ENCODE data around the gene ASB2. TPM values are rescaled to one million over a fixed set of nuclear protein-coding genes. Genes with fewer than 3 reads are reported as not detected.

The ASB2 gene
- total RNA-seq, 1 experiment from 2014 or later: not detected

DNA sequence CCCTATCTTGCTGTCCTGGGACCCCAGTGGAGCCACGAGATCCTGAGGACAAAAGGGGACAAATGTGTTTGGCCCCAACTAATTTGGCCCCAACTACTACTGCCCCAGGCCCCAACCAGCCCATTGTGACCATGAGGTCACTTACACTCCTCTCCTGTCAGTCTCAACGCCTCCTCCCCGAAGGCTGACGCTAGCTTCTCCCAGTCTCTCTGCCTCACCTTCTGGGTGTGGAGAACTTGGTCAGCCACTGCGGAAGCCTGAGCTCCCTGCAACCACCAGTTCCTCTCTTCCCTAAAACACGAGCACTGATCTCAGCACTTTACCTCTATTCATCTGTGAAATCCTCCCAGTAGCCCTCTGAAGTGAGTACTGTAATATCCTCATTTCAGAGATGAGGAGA, 35.9 kb downstream of the ASB2 start:
- BruUV-seq (replicated peaks): no TSS peak
- Histone ChIP-seq H3K79me2 (ENCODE audit: low read depth) (no peaks in the 10 kb centered on the region), H3K4me3 (no peak overlapping the region), H3K27ac (peak overlapping the region; percentile 99), H3K4me1 (replicated peaks; ENCODE audit: insufficient read depth) (peaks cover 39% of the 10 kb centered on the region), H4K20me1 (ENCODE audit: insufficient read depth) (no peaks in the 10 kb centered on the region), H3K9me3 (ENCODE audit: insufficient read depth, low read depth) (no peaks in the 10 kb centered on the region), H3F3A (ENCODE audit: insufficient read depth, low read depth) (peaks cover 24% of the 10 kb centered on the region), H3K36me3 (ENCODE audit: low read depth) (no peaks in the 10 kb centered on the region), H2AFZ (no peak overlapping the region), H3K4me2 (peak overlapping the region; percentile 80), H3K27me3 (ENCODE audit: insufficient read depth, low read depth) (no peaks in the 10 kb centered on the region), H3K9me2 (ENCODE audit: insufficient read depth) (no peaks in the 10 kb centered on the region)
- ChIA-PET CTCF (no interaction called here), POLR2A (ENCODE audit: unreplicated experiment) (no interaction called here)
- intact Hi-C loops (cut with micrococcal nuclease; ENCODE audit: unreplicated experiment): no loop called here
- DNase-seq: no peak
- TF ChIP-seq EZH2 (IDR thresholded peaks at IDR 0.05; ENCODE audit: low read depth): no peak
- no peak for TF ChIP-seq CTCF (conservative IDR thresholded peaks at IDR 0.05)

DNA sequence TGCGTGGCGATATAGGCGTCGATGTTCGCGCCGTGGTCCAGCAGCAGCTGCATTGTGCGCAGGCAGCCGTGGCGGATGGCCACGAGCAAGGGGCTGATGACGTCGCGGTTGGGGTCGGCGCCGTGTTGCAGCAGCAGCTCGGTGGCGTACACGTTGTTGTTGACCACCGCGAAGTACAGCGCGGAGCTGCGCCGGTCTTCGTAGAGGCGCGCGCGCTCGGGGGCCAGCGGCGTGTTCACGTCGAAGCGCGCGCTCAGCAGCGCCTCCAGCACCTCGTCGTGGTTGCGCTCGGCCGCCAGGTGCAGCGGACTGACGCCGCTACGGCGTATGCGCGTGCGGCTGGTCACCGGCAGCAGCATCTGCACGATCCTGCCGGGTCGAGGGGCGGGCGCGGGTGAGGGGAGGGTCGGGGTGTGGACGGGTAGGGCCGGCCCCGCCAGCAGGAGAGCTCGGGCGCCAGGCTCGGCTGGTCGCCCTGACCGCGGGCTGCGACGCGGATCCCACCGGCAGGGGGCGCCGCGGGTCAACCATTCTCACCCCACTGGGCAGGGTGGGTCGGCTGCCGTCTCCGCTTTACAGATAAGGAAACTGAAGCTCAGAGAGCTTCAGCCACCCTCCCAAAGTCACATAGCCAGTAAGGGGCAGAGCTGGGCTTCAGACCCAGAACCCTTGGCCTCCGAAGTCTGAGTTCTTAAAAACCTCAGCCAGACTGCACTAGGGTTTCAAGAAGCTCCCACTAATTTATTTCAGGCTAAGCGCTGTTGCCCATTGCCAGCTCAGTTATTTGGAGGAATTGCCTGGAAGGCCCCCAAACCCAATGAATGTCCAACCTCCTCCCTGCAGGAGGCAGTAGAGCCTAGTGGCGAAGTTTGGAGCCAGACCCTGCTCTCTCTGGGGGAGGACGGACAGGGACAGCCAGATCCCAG, 36.8 kb downstream of the ASB2 start:
- intact Hi-C loops (cut with micrococcal nuclease; ENCODE audit: unreplicated experiment): loop anchor here (1.0 kb wide), 1 partner anchor 62 kb away; no protein-coding TSS in a partner anchor
- no peak overlapping the region for H2AFZ ChIP-seq
- no peaks in the 10 kb centered on the region for H4K20me1 ChIP-seq (ENCODE audit: insufficient read depth)
- no peak overlapping the region for H3K27ac ChIP-seq
- peaks cover 39% of the 10 kb centered on the region for H3K4me1 ChIP-seq (replicated peaks; ENCODE audit: insufficient read depth)
- peak overlapping the region; percentile 10; the same call in 1 of the 2 replicates for H3K4me2 ChIP-seq
- H3K36me3 ChIP-seq (ENCODE audit: low read depth): no peaks in the 10 kb centered on the region
- no peaks in the 10 kb centered on the region for H3K27me3 ChIP-seq (ENCODE audit: insufficient read depth, low read depth)
- H3K79me2 ChIP-seq (ENCODE audit: low read depth): no peaks in the 10 kb centered on the region
- BruUV-seq (replicated peaks): no TSS peak
- H3K4me3 ChIP-seq: no peak overlapping the region
- no peaks in the 10 kb centered on the region for H3K9me3 ChIP-seq (ENCODE audit: insufficient read depth, low read depth)
- TF ChIP-seq EZH2 (IDR thresholded peaks at IDR 0.05; ENCODE audit: low read depth) (no peak), CTCF (conservative IDR thresholded peaks at IDR 0.05) (peak; percentile 76)
- no peaks in the 10 kb centered on the region for H3K9me2 ChIP-seq (ENCODE audit: insufficient read depth)
- peak in 1 of 2 experiments; percentile 59 for DNase-seq
- peaks cover 24% of the 10 kb centered on the region for H3F3A ChIP-seq (ENCODE audit: insufficient read depth, low read depth)
- POLR2A ChIA-PET (ENCODE audit: unreplicated experiment): no interaction called here
- CTCF ChIA-PET: no interaction called here

DNA sequence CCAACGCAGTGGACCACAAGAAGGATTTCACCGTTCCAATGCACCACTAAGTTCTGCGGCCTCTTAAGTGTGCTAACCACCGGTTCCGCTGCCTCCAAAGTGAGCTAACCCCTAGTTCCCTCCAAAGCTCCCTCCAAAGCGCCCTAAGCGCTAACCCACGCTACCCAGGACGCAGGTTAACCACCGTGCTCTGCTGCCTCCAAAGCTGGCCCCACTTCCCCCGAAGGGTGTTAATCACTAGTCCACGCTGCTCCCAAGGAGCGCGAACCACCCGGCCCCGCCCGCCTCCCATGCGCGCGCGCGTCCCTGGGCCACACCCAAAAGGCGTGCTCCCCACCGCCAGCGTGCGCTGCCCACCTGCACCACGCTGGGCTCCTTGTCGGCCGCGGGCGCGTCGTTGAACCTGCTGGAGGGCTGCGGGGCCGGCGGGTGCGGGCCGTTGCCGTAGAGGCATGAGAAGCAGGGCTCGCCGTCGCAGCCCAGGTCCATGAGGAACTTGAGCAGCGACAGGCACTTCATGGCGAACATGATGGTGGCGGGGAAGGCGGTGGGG, 37.5 kb downstream of the ASB2 start:
- Histone ChIP-seq H4K20me1 (ENCODE audit: insufficient read depth) (no peaks in the 10 kb centered on the region), H3K36me3 (ENCODE audit: low read depth) (no peaks in the 10 kb centered on the region), H3K4me2 (no peak overlapping the region), H2AFZ (no peak overlapping the region), H3K9me3 (ENCODE audit: insufficient read depth, low read depth) (no peaks in the 10 kb centered on the region), H3K4me1 (replicated peaks; ENCODE audit: insufficient read depth) (peaks cover 39% of the 10 kb centered on the region), H3K4me3 (no peak overlapping the region), H3K9me2 (ENCODE audit: insufficient read depth) (no peaks in the 10 kb centered on the region), H3F3A (ENCODE audit: insufficient read depth, low read depth) (peaks cover 24% of the 10 kb centered on the region), H3K79me2 (ENCODE audit: low read depth) (no peaks in the 10 kb centered on the region), H3K27me3 (ENCODE audit: insufficient read depth, low read depth) (no peaks in the 10 kb centered on the region), H3K27ac (no peak overlapping the region)
- DNase-seq: no peak
- intact Hi-C loops (cut with micrococcal nuclease; ENCODE audit: unreplicated experiment): loop anchor here (1.0 kb wide), 1 partner anchor 62 kb away; no protein-coding TSS in a partner anchor
- BruUV-seq (replicated peaks): no TSS peak
- TF ChIP-seq EZH2 (IDR thresholded peaks at IDR 0.05; ENCODE audit: low read depth): no peak
- no peak for TF ChIP-seq CTCF (conservative IDR thresholded peaks at IDR 0.05)
- ChIA-PET POLR2A (ENCODE audit: unreplicated experiment) (no interaction called here), CTCF (no interaction called here)

Data from PC-9 (cell line).